NCI-H748 treated with DMSO at 0.1 percent for 48 hours (cell line): ENCODE results near the gene MYO9A.
A peak's percentile ranks its signal among the peaks of the same experiment; 100 is the strongest.

ENCODE experiments used
- DNase-seq: peaks from one replicate; lab custom pipeline; 2025; lab: John Stamatoyannopoulos, UW

MYO9A gene, protein sequence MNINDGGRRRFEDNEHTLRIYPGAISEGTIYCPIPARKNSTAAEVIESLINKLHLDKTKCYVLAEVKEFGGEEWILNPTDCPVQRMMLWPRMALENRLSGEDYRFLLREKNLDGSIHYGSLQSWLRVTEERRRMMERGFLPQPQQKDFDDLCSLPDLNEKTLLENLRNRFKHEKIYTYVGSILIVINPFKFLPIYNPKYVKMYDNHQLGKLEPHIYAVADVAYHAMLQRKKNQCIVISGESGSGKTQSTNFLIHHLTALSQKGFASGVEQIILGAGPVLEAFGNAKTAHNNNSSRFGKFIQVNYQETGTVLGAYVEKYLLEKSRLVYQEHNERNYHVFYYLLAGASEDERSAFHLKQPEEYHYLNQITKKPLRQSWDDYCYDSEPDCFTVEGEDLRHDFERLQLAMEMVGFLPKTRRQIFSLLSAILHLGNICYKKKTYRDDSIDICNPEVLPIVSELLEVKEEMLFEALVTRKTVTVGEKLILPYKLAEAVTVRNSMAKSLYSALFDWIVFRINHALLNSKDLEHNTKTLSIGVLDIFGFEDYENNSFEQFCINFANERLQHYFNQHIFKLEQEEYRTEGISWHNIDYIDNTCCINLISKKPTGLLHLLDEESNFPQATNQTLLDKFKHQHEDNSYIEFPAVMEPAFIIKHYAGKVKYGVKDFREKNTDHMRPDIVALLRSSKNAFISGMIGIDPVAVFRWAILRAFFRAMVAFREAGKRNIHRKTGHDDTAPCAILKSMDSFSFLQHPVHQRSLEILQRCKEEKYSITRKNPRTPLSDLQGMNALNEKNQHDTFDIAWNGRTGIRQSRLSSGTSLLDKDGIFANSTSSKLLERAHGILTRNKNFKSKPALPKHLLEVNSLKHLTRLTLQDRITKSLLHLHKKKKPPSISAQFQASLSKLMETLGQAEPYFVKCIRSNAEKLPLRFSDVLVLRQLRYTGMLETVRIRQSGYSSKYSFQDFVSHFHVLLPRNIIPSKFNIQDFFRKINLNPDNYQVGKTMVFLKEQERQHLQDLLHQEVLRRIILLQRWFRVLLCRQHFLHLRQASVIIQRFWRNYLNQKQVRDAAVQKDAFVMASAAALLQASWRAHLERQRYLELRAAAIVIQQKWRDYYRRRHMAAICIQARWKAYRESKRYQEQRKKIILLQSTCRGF (N-terminal part only)

DNA sequence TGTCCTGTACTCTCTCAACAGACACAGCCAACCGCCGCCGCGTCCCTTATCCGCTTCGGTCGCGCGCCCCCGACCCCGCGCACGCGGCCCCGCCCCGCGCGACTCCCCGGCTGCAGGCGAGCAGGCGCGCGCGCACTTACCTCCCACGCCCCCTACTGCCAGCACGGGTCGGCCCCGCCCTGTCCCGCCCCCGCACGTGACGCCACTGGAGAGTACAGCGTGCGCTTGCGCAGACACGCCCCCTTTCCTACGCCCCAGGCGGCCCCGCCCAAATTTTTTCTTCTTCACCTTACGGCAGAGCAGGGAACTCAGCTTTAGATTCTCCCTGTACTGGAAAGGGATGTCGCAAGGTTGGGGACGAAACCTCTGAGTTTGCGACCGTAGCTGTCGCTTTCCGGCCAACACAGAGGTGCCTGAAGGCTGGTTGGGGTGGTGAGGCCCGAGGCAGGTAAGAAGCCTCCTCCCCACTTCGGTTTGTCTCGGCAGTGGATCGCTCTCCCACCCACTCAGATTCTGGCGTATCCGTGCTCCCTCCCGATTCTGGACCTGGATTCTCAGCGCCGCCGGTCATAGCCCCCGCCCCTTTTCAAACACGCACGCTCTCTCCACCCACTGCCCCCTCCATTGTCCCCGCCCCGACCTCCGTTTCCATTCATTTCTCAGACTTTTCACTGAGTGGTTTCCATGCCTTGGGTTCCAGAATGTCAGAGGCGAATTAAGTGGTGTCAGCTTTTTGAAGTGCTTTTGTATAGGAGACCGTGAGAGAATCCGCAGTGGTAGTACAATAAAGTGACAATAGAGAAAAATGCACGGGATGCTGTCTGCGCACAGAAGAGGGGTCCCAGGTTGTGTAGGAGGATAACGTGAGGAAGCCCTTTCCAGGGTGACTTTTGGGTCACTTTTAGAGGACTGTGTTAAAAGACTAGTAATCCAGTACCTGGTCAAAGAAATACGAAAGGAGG lies at the start of gene MYO9A, which contains the start of gene SENP8:
Gene MYO9A (minus strand): TSS at position 134 of the 962 bp plus-strand sequence. CDS start 71,587 bp downstream, outside the sequence.
Gene SENP8 (plus strand): TSS at position 387 of the 962 bp plus-strand sequence. CDS start 21,221 bp downstream, outside the sequence.
- peak; percentile 87 for DNase-seq

DNA sequence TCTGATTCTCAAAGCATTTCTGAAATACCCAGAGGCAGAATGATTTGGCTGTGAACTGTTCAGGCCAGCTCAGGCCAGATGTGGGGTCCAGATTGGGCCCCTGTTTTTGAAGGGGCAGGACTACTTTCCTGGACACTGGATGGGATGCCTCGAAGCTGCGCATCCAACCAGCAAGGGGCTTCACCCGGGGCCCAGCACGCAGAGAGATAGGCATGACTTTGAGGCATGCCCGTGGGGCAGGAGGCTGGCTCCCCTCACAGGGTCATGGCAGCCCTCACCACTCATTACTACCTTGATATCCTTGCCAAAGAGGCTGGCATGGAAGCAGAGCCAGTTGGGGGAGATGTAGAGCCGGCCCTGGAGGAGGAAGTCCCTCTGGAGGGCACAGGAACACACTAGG lies 49.5 kb upstream of the MYO9A start:
- no peak for DNase-seq

DNA sequence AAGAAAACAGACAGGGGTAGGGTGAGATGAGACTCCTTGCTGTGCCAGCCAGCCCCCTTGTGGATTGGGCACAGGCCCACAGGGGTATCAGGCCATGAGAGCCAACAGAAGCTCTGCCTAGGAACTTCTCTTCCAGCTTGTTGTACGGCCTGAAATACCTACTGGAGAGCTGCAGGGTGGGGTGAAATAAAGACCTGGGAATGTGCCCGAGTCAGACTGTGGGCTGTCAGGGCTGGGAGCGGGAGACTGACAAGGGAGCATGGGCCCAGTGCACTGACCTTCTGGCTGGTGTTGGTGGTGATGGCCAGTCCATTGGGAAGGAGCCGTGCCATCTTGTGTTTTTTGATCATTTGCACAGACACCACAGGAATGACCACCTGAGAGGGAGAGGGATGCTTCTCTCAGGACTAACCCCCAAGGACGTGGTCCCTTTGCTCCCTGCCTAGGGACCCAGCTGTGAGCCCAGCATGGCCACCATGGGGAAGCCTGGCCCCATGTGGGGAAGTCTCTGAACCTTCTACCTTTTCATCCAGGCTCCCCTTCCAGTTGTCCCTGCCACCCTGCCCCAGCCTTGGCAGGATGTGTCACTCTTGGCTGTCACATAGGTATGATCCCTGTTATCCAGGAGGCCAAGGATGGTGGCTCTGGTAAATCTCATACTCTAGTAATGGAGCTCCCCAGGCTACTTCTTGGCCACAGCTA lies 48.9 kb upstream of the MYO9A start:
- DNase-seq = no peak

DNA sequence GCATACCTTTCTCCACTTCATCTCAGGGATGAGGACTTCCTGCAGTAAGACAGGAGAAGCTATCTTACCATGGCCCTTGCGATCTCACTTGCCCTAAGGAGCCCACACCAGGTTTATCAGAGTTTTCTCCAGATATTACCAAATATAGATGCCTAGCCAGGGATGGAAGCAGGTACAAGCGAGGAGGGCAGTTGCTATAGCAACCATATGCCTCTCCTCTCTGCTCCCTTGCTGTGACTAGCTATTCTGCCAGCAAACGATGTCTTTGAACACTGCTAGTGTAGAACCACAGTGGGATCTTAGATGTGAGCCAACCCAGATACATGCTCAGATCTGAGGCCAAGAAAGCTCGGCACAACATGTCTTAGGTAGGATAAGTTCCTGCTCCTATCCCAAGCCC lies 45.8 kb upstream of the MYO9A start:
- no peak for DNase-seq

DNA sequence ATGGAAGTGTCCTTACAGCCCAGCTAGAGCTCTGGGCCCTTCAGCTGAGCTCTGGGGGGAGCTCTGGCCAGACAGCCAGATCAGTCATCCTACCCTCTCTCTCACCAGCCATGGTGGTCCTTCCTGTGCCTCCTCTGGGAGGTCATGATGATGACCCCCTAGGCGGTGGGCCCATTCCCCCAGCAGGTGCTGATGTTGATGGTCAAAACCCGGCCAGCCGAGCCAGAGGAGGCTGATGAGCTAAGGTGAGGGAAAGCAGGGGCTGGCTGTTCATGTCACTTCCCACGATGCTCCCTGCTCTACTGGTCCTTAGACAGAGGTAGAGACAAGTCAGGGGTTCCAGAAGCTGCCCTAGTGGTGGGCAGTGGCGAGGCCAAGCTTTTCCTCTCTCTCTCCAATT lies 44.6 kb upstream of the MYO9A start:
- DNase-seq = no peak

DNA sequence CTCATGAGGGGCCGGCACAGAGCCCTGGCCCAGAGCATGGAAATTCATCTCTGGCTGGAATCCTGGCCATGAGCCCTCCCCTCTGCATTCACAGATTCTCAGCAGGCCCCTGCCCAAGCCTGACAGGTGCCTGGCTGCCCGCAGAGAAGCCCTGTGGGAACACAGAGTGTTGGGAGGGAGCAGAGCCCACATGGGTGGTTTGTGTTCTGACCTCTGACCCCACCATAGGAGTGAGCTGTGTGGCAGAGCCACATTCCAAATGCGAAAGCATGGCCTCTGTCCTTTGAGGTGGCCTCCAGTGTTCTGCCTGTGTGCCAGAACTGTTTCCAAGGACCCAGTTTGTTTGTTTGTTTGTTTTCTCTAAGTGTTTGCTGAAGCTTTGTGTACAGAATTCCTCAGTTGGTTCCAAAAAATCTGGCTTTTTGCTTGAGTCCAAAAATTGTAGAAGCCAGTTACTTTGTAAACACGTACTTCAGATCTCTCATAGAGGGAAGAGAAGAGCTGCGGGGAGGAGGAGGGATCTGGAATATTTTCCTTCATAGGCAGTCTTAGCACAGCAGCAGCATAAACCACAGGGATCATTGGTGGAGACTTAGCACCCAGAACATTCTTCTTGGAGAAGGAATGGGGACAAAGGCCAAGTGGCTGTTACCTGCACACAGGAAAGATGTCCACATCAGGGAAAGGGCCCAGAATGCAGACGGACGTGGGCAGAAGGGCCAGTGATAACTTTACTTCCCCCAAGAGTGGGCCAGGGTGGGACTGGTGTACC lies 43.6 kb upstream of the MYO9A start:
- no peak for DNase-seq

DNA sequence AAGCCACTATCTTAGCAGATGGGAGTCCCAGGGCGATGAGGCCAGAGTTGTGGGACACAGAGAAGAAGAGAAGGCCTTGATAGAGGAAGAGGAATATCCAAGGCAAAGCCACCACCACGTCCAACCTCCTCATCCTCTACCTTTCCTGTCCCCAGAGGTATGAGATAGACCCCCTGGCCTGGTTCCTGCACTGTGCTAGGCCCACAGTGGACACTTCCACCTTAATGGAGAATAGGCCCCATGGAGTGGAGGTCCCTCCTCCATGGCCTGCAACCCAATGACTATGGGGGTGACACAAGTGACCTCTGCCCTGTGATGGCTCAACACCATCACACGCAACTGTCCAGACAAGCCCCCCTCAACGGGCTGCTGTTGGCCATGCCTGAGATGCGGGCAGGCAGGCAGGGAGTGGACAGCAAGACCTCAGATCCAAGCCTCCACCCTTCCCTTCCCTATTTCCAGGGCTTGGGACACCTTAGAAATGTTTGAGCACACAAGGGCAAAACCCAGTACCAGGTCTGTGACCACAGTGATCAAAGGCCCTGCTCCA lies 42.8 kb upstream of the MYO9A start:
- DNase-seq = no peak

DNA sequence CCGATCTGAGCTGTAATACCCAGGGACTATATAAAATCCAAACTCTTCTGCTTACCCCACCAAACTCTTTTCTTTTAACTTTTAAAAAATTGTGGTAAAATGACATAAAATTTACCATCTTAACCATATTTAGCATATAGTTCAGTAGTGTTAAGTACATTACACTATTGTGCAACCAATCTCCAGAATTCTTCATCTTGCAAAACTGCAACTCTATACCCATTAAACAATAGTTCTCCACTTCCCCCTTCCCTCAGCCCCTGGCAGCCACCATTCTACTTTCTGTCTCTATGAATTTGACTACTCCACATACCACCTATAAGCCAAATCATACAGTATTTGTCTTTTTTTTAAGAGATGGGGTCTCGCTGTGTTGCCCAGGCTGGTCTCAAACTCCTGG lies 39.0 kb upstream of the MYO9A start:
- DNase-seq = no peak

DNA sequence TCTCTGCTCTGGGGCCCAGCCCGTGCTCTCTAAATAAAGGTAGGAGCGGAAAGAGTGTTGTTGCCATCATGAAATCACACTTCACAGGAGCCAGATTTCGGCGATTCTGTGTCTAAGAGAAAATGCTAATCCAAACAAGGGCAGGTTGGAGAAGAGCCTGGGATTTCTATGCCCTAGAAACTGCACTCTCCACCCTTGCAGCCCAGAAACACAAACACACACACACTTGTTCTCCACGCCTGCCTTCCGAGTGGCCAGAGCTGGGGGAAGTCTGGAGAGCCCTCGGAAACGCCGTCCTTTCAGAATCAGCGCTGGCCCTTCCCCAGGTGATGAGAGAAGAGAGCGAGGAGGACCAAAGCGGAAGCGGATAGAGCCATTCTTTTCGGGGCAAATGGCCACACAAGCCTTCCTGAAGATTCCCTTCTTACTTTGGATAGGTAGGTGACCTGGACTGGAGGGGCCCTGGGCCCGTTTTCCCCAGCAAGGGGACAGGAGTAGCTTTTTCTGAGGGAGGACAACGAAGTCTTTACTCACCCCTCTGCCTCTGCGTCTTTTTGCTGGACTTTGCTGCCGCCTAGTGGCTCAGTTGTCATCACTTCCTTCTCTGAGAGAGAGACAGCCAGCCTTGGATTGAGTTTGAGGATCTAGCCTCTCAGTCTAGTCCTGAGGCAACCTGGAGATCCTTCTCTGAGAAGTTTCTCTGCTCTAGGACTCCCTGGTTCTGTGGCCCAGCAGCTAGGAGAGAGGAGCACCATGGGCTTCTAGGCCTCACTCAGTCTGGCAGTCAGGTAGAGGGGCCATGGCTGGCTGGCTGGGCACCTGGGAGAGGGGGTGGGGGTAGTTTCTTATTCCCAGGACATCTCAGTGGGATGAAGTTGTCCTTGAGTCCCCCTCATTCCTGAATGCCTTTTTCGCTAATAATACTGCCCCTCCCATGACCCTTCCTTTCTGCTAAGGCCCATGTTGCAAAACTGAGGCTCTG lies 38.0 kb upstream of the MYO9A start:
- peak; percentile 61 for DNase-seq

DNA sequence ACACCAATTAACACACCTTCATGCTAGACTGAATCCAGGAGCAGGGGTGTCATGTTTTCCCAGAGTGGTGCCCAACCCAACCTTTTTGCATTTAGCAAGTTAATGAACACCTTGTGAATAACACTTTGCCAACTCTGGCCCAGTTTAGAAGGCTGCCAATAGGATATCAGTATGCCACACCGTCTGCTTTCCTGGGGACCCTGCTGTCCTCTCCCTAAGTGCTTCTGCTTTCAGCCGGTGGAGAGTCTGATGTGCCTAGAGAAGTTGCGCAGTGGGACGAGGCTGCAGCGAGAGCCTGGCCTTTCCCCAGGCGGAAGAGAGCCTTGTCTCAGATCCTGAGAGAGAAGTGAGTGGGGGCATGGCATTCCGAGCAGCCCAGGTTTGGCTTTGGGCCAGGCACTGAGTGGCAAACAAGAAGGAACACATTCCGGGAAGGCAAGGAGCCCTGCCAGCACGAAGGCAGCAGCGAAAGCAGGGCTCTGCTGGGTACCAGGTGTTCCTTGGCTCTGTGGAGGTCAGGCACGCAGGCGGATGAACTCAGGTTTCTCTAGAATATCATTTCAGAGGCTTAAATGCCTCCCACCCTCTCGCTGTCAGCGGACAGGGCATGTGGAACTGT lies 37.2 kb upstream of the MYO9A start:
- DNase-seq = peak; percentile 45

DNA sequence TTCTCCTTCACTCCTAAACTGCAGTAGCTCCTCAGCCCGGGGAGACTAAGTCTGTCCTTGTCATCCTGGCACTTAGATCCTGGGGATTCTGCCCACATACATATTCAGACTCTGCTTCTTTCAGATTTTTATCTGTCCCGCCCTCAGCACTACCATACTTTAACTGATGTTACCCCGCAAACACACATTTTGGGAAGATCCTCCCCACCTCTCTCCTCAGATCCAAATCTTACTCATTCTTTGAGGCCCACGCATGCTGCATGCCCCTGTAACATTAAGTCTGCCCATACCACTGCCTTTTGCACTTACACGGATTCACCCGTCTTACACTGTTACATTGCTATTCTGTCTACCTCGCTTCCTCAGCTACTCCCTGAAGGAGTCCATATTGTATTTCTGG lies 36.4 kb upstream of the MYO9A start:
- no peak for DNase-seq

DNA sequence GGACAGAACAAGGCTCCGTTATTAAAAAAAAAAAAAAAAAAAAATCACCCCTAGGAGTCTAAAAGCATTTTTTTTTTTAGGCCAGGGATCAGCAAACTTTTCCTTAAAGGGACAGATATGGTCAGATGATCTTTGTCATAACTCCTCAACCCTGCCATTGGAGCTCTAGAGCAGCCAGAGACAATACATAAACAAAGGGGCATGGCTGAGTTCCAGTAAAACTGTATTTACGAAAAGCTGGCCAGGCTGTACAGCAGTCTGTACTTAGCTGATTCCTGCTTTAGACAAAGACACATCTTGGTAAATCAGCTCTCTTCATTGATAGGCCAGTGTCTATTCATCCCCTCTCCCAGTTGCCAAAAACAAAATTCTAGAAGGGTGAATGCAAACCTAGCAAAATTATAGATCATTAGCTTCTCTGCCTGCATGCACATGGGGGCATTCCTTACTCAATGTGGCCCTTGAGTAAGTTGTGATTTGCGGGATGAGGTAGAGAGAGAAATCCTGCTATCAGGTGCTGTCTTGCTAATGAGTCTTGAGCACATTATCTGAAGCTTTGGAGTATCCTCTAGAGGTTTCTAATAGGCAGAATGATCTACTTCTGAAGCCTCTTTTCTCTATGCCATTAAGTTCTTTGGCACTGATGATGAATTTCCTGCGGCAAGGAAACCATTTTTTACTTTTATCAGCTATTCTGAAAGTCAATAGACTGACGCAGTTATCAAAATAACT lies 35.5 kb upstream of the MYO9A start:
- no peak for DNase-seq

DNA sequence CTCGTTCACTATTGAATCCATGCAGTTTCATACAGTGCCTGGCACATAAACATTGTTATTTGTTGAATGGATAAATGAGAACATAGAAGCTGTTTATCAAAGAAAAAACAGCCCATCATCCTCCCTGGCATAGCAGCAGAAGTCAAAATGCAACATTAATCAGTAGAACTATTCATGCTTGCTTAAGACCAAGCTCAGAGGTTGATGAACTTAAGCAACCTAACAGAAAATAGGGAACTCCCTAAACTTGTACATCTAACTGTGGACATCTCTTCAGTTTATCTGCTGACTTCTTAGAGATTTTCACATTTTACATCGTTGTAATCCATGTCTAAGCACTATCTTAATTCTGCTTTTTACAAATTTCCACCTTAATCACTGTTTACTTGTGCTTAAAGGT lies 29.5 kb upstream of the MYO9A start:
- DNase-seq = no peak

DNA sequence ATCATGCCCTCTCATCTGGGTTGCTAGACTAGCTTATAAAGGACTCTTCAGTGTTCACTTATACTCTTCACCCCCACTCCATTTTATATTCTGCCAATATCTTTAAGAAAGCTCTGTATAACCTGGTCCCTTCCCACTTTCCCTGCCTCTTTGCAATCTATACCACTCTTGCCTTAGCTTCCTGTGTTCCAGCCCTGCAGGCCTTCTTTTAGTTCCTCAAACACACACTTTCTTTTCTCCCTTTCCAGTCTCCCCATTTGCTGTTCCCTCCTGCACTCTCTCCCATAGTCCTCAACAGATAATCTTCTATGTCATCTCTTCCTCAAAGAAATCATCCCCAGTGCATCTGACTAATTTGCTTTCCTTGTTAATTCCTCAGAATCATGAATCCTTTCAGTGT lies 29.0 kb upstream of the MYO9A start:
- no peak for DNase-seq

DNA sequence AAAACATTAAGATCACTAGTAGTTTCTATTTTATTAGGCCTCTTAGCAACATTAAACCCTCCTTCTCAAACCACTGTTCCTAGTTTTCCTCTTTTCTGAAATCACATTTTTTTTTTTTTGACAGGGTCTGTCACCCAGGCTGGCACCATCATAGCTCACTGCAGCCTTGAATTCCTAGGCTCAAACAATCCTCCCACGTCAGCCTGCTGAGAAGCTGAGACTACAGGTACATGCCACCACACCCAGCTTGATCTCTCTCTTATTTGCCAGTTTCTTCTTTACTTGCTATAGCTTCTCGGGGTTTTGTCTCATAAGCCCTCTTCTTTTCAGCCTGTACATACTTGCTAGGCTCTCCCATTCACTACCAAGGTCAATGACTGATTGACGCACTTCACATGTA lies 28.3 kb upstream of the MYO9A start:
- no peak for DNase-seq

DNA sequence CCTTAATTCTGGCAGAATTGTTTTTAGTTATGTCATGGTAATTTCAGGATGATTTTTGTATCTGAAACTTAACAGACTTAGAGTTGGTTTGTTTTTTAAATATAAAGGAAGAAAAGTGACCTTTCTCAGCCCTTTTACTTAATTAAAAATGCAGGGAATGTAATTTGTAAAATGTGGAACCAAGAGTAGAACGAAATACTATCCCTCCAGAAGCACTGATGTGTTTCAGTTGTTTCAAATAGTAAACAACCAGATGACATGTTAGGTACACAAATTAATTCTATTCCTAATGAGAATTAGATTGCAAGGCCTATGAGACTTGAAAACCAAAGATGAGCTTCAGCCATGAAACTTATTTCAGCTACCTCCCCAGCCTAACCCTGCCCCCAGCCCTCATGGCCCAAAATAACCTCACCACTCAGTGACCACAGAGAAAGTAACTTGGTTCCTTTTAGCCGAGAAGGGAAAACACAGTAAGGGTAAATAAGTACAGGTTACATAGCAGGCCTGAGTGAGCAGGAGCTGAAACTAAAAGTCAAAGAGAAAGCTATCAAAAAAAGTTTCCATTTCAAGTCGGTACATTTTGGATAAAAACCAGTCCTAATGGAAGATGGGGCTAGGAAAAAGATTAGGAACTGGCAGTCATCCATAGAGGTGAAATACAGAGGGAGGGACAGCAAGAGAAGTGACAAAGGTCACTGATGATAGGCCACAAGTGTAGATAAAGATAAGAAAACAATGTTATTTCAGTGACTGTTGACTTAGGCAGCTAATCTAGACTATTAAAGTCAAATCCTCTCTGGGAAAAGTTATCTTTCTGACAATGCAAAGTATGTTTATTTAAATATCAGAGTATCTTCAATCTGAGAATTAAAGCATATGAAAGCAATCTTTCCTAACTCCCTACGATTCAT lies 23.5 kb upstream of the MYO9A start:
- no peak for DNase-seq
